HTERT RPE-1 (cell line): Measurements from ENCODE around the gene MGMT.

Experiments
- in situ Hi-C: fragments of 300-500 bp; cut with MboI; formaldehyde crosslinking; loops from 4 replicates; pipeline ENCODE4 v1.14.3; 2020; ENCODE audit warnings: low sequenced_read_pairs

MGMT gene

GRCh38 chr10:129580901-129581300, 113.9 kb downstream of the MGMT start:
- in situ Hi-C loops: no loop called here

DNA sequence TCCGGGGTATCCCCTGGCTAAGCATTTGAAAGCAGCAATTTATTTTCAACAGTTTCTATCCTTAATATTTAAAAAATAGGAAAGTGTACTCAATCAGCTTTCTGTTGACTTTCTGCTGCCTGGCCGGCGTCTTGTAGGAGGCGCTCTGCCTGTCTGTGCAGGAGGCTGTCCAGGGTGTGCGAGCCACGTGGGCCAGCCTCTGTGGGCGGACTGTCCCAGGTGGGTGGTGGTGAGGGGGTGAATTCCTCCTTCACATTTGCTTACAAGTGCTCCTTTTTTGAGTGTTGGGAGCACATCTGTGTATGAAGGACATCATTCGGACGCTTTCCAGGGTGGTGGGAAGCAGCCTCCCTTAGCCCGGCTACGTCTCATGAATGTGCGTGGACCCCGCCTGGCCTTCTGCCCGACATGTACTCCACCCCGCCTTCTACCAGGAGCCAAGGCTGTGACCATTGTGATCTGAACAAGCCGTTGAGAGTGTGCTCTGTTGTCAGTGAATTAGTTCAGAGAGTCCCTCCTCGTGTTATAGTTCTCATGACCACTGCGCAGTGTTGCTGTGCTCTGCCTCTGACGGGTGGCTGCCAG, 114.9 kb downstream of the MGMT start:
- in situ Hi-C loops: no loop called here

DNA sequence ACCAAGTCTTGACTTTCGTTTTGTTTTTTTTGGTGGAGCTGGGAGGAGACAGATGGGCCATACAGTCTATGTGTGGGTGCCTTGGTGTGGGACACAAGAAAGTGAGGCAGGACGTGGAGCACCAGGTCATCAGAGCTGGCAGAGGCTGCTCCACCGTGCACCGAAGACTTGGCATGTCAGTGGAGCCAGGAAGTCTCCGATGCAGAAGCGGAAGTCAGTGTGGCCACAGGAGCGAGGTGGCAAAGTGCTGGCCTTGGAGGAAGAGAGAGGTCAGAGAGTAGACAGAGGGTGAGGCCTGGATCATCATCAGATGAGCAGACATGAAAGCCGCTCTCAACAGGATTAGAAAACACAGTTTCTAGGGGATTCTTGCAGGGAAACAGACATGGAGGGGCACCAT, 116.8 kb downstream of the MGMT start:
- in situ Hi-C loops: no loop called here

DNA sequence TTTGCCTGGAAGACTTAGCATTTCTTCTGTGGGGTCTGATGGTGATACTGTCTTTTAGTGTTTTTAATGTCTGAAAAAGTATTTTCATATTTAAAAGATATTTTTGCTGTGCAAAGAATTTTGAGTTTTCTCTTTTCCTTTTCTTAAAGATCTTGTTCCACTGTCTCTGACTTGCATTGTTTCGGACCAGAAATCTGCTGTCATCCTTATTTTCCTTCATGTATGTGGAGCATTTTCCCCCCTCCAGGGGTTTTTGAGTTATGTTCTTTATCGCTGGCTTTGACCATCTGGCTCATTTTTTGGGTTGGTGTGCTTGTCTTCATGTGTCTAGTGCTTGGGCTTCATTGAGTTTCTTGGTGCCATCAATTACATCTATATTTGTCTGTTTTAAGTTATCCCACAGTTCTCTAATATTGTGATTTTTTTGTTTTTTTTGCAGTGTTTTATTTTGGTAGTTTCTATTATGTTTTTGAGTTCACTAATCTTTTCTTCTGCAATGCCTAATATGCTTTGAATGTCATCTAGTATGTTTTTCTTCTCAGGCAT, 119.9 kb downstream of the MGMT start:
- in situ Hi-C loops: no loop called here

- in situ Hi-C loops: no loop called here
Measured at GRCh38 chr10:129589546-129589945, 122.5 kb downstream of the MGMT start.

DNA sequence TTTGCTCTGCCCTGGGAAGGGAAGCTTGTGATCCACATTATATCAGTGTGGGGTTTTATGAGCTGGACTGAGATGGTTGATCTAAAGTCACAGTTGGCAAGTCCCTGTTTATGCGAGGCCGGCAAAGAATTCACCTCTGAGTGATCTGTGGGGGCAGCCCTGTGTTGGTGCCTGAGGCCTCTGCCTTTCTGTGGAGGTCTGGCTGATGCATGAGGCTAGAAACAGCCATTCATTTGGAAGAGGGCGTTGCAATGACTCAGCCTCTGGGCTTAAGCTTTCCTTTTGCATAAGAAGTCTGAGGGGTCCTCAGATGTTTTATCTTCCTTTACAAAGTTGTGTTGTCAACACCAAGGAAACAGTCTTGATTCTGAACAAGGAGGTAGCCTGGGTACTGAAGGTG, 126.9 kb downstream of the MGMT start:
- in situ Hi-C loops: no loop called here

DNA sequence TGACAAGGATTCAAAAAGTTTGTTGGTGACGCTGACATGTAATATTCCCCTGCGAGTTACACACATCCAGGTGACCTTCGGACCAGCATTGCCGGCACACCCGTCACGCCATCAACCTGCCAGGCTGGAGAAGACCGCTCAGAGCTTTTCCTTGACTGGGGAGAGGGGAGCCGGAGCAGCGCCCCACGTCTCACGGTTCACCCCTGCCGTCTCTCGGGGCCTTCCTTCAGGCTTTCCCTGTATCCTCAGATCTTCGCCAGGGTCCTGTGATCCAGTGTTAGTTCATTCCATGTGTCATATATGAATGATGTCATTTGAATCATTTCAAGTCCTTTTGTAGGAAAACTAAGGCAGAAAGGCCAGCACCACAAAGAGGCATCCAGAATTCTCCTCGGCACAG, 127.8 kb downstream of the MGMT start:
- in situ Hi-C loops: no loop called here

DNA sequence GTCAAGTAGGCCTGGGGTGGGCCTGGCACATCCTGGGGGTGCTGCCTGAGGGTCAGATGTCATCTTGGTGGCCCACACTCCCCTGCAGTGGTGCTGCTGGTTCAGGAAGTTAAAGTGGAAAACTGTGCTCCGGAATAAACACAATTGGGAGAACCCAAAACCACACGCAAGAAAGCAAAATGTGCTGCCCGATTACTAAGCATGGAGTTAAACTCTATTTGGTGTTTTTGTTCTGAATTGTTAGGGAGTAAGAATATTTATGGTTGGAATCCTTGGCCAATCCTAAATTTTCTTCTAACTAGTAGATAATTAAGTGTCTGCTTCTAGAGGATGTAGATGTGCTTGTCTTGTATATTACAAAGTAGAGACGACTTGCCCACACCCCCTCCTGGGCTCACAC, 131.4 kb downstream of the MGMT start:
- in situ Hi-C loops: no loop called here

GRCh38 chr10:129599160-129599559, 132.1 kb downstream of the MGMT start:
- in situ Hi-C loops: no loop called here

- in situ Hi-C loops: no loop called here
Measured at GRCh38 chr10:129601737-129602136, 134.7 kb downstream of the MGMT start.

DNA sequence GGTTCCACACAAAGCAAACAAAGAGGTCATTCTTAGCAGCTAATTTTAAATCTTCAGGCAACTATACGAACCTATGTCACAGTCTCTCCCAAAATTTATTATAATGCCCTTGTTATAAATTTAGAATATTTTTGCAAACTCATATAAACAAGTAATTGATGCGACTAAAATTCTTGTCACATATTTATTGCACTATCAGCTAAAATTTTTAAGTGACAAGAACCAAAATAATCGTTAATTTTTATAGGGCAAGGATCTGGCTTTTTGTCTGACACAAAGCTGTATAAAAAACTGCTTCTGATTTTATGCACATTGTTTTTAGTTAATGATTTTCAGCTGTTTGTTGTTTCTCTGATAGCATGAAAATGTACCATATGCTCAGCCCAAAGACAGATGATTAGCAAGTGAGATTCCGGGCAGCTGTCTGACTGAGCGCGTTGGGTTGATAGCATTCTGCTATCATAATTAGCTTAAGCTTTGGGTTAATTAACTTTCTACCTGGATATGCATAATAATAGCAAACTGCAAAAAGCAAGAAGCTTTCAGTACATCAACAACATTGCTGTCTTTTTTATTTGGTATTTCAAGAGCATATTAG, 136.0 kb downstream of the MGMT start:
- in situ Hi-C loops: no loop called here

- in situ Hi-C loops: no loop called here
Measured at GRCh38 chr10:129604333-129605032, 137.4 kb downstream of the MGMT start.

GRCh38 chr10:129605266-129605985, 138.4 kb downstream of the MGMT start:
- in situ Hi-C loops: no loop called here

GRCh38 chr10:129605986-129606518, 139.0 kb downstream of the MGMT start:
- in situ Hi-C loops: no loop called here

- in situ Hi-C loops: no loop called here
Measured at GRCh38 chr10:129607607-129608109, 140.6 kb downstream of the MGMT start.

GRCh38 chr10:129608653-129609052, 141.6 kb downstream of the MGMT start:
- in situ Hi-C loops: no loop called here

DNA sequence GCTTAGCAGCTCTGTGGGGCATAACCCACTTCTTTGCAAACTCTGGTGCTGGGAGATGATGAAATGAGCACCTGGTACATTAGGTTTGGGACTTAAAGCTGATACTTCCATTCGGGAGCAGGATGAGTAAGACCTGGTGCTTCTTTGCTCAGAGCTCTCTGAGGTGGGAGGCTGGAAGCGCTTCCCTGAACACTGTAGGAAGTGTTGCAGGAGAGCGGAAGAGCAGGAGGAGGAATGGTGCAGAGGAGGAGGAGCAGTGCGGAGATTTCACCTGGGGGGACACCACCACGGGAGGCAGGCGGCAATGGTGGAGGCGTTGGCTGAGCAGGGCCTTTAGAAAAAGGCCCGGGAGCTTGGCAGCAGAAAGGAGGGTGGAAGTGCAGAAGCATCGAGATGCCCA, 142.5 kb downstream of the MGMT start:
- in situ Hi-C loops: no loop called here

DNA sequence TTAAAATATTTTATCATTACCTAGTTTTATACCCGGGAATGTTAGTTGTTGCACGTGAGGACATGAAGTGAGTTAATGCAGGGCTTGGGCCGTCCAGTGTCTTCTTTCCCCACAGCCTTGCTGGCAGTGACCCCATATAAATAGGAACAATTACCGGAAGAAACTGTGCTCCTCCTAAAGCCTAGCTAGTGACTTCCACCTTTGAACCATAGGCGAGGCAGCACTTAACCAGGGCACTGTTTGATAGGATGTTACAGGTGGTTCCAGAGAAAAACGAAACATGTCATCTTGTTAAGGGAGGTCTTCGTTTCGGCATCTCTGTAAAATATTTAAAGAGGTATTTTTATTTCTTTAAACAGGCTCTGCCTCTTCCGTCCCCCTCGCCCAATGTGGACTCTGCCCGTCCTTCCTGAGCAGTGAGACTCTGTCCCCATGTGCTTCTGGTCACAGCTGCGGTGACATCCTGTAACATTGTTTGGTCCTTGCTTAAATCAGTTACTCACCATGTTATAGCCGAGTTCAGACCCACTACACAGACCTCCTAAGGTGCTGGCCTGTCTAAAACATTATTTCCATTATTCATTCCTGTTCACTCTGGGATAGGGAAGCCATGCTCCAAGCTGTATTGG, 145.6 kb downstream of the MGMT start:
- in situ Hi-C loops: no loop called here

DNA sequence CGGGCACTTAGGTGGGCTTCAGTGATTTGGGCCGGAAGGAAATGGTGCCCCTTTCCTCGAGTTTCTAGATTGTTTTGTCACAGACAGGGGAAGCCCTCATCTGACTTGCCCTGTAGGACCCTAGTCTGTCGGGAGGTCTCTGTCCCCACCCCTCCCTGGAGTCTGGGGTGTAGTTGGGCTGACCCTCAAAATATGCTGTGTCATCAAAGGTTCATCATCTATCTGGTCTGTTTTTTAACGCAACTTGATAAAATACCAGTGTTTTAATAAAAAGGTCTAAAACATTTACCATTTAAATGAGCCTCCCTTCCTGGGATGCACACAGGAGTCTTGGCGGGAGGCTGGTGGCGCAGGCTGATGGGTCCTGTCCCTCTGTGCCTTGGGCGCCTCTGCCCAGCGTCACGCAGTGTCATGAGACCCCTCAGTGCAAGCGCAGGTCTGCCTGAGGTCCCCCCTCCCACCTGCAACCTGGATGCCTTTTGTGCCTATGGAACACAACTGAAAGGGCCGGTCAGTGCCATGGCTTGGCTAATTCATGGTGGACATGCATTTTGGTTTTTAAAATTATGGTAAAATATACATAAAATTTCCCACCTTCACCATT, 146.4 kb downstream of the MGMT start:
- in situ Hi-C loops: no loop called here

DNA sequence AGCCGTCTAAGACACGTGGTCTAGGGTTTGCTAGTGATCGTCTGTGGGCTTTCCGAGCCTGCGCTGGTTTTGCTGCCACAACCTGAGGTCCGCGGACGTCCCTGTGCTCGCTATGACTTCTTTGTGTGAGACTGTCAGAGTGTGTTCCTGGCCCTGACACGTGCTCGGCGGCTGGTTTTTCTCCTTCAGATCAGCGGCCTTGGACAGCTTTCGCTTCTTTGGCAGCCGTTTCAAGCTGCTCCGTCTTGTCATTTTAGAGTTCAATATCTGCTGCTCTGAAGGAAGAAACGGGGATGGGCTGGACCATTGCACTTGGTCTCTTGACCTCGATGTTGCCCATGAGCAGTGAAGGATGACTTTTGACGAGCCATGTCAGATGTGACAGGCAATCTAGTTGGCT, 147.3 kb downstream of the MGMT start:
- in situ Hi-C loops: no loop called here
